HG02678 (cell line): ENCODE data around the gene ZCCHC17.
"Not testable (repeated sequence)": the region's sequence is repeated elsewhere in the genome, so short reads cannot be mapped to it uniquely, and the experiment has no call there.

ENCODE experiments used
- ATAC-seq: cut with Tn5 transposase; IDR thresholded peaks from one replicate; pipeline ENCODE4 v1.9.1; 2021; ENCODE audit warnings: mild to moderate bottlenecking, moderate library complexity; ENCODE audit not compliant: unreplicated experiment

The ZCCHC17 gene

GRCh38 chr1:31368611-31369107 lies 71.8 kb downstream of the ZCCHC17 start:
- no peak for ATAC-seq

- no peak for ATAC-seq
Observed at GRCh38 chr1:31370021-31370420, 73.2 kb downstream of the ZCCHC17 start.

DNA sequence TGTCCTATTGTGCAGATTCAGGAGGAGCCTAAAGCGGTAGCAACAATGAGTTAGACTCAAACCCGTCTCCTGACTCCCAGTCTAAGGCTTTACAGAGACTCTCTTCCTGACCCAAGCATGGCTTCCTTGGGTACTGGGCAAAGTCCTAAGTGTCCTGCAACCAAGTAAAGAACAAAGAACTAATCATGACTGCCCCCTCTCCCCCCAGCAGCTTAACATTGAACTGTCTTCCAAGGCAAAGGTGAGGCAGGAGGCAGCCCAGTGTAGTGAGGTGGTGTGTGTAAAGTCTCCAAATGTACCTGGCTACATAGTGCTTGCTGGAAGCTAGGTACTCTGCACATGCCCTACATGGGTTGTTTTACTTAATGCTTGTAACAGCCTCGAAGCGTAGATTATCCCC lies 73.7 kb downstream of the ZCCHC17 start:
- ATAC-seq: no peak

DNA sequence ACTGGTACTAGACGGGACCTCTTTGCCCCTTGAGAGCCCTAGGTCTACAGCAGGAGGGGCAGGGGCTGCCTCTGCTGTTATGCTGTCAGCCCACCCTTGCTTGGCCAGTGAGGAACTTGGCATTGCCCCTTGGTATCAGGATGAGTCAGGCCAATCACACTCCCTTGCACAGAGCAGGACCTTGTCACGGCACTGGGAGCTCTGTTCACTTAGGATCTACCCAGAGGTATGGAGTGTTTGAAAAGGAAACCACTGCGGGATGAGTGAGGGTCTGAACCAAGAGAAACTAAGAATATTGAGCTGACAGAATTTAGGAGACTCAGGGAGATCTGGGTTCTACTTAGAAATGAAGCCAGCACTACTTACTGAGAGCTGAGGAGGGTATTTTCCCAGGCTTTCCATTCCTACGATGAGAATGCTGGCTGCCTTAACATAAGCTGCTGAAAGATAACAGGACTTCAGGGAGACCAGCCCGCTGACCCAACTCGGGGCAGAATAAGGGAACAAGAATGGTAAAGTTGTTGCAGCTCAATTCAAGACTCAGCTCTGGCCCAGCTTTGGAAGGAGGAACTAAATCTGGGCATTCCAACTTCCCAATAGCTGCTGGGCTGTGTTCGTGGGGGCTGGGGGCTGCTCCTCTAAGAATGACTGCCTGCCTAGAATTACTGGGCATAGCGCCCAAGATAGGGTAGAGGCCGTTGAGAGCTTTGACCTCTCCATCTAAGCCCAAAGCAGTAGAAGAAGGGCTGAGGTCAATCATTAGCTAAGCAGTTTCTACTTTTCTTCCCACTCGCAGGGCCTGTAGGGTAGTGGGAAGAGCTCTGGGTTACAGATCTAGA lies 74.5 kb downstream of the ZCCHC17 start:
- ATAC-seq: no peak

DNA sequence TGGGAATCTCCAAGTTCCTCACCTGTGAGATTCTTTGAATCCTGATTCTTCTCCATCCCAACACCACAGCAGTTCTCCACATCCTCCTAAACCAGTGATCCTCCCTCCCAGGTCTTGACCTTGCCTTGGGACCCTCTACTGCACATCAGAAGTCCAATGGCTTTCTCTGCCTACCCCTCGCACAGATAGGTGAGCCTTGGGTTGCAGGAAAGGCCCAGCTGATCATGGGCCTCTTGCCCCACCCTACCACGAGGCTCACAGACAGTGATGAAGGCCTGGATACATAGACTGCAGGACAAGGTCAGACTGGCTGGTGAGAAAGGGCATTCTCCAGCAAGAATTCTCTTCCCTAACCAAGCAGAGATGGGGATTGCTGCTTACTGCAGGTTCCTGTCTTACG lies 75.2 kb downstream of the ZCCHC17 start:
- no peak for ATAC-seq

DNA sequence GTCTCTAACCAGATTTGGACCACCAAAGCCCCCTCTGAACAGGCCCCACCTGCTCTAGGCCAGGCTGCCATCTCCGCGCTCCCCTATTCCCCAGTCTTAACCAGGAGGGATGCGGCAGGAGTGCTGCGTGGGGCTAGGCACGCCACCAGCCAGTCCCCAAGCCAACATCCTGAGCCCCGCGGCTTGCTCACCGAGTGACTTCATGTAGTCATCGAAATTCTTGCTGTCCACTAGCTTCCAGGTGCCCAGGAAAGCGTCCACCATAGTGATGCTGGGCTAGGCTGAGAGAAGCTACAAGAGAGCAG lies 75.9 kb downstream of the ZCCHC17 start:
- no peak for ATAC-seq

DNA sequence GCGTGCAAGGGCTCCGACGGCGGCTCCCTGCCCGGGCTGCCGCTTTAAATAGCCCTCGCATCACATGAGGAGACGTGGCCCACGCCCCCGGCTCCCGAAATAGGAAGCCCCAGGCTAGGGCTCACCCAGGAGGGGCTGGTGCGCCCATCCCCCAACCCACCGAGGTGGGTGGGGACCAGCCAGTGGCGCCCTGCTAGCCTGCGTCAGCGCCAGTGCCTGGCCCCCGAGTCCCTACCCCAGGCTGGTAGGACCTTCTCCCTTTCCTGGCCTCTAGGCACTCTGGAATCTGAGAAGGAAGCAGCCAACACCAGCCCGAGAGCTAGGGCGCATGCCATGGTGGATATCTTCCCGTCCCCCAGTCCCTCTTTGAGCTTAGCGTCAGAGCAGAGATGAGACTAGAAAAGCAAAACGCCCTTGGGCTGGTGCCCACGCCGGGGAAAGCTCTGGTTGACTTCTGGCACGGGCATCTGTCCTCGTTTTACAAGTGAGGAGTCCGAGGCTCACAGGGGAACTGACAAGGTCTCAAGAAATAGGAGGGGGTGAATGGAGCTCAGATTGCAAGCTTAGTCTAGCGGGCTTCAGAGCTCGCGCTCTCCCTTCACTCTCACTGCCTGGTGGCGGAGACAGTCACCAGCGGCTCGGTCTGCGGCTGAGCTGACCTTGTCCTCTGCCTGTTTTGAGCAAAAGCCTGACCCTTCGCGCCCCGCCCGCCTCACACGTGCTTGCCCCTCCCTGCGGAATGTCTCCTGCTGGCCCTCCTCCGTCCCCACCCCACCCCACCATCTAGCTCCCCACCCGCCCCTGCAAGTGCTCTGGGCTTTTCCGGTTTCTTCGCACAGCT lies 76.4 kb downstream of the ZCCHC17 start, which contains the start of gene FABP3:
FABP3 (minus strand) TSS at position 21 of the 841 bp plus-strand sequence. CDS start 62 bp downstream, outside the sequence.
- ATAC-seq: no peak

DNA sequence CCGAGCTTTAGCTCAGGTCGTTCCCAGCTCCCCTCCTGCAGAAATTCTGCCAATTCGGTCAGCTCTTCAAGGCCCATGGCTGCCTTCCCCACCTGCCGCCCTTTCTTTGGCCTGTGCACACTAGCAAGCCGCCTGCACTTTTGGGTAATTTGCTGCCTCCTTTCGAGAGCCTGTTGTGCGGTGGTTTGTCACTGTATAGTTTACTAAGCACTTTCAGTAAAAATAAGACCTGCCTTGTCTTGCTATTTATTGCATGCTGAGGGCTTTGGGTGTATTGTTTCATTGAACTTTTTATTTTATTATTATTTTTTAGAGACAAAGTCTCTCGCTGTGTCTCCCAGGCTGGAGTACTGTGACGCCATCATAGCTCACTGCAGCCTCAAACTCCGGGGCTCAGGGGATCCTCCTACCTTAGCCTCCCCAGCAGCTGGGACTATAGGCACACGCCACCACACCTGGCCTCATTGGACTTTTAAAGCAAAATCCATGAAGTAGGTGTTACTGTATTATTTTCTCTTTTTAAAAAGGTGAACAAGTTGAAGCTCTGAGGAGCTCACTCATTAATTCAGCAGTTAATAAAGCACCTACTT lies 77.2 kb downstream of the ZCCHC17 start:
- no peak for ATAC-seq

- ATAC-seq: no peak
Observed at GRCh38 chr1:31374511-31375196, 77.8 kb downstream of the ZCCHC17 start.

DNA sequence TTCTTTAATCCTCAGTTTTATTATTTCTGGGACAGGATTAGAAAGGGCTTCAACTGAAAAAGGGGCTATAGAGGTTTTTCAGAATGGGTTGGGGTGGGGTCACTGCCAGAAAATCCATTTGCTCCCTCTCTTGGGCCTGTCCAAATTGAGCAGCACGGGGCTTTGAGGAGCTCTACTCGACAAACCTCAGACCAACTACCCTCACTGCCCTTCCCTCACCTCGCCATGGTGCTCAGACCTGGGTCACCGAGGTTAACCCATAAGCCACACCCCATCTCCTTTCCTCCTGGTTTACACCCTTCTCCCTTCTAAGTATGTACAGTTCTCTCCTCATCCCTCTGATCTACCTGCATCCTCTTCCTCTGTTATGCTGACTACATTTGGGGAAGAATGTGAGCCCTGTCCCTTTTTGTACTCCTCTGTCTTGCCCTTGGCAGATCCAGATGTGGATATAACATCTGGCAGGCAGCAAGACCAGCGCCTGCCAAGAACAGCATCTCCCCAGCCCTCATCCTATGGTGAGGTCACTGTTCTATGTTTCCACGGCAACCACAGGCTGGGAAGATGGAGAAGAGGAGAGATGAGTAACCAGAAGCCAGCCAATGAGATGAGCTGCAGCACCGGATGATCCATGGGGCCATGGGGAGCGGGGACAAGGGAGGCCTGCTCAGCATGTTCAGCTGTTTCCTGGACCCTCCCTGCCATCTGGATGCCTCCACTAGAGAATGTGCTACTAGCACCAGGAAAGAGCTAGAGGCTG lies 79.7 kb downstream of the ZCCHC17 start:
- ATAC-seq: no peak

GRCh38 chr1:31377364-31377863 lies 80.6 kb downstream of the ZCCHC17 start:
- no peak for ATAC-seq

DNA sequence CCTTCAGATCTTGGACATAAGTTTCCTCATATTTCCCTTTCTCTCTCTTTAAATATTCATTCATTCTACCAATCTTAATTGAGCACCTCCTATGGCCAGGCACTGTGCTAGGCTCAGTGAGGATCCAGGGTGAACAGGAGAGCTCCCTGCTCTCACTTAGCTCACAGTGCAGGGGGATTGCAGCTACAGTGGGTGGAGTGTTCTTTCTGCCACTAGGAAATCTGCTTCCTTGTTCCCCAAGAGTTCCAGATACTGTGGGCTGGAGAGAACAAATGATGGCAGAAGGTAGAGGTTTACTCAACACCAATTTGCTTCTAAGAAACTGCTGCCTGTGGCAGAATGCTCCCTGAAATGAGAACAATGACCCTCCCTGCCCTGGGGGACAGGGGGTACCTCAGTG lies 81.2 kb downstream of the ZCCHC17 start:
- no peak for ATAC-seq

GRCh38 chr1:31380181-31380580 lies 83.3 kb downstream of the ZCCHC17 start:
- ATAC-seq: no peak

DNA sequence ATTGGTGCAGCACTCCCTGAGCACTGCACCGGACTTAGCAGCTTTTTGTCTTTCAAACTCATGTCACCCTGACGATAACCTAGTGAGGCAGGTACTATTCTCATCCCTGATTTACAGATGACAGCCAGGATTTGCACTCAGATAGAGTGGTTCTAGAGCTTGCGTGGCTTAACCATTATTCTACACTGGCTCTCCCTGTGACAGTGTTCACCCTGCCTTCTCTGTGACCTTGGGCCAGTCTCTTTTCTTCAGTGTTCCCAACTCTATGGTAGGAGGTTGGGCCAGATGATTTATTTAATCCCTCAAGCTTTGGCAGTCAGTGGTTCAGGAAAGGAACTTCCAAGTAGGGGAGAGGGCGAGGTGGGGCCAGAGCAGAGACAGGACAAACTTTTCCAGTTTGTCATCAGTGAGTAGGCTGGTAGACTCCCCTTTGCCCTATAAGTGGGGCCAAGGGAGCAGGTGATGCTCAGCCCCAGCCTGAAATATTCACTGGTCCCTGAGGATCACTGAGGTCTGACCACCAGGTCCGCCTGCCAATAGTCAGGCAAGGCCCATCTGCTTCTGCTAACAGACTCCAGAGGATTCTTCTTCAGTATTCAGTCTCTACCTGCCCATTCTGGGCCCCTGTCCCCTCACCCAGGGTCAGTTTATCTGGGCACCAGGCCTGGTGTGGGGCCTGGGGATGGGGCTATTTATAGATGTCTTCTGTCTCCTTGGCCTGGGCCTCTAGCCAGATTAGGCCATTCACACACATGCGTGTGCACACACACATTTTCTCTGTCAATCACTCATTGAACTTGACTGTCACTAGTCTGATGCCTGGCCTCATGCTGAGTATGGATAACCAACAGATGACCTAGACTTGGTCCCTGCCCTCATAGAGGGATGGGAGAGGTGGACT lies 84.8 kb downstream of the ZCCHC17 start:
- no peak for ATAC-seq

GRCh38 chr1:31382379-31382989 lies 85.7 kb downstream of the ZCCHC17 start:
- ATAC-seq: no peak

DNA sequence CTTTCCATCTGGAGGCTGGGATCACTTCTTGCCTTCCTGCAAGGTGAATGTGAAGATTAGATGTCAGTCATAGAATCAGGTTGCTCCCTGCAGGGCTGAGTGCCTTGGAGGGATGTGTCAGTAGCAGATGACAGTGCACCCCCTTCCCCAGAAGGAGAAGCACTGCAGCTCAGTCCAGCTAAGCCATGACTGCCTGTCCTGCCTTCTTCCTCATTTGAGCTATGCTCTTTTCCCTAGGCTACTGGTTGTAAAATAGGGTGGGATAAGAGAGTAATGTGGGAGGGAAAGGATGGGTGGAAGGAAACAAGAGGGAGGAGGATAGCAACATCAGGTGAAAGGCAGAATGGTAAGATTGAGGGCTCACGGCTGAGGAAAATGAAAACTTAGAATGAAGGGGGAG lies 87.1 kb downstream of the ZCCHC17 start:
- ATAC-seq: no peak

- not testable (repeated sequence) for ATAC-seq
Observed at GRCh38 chr1:31386576-31387243, 89.9 kb downstream of the ZCCHC17 start.

DNA sequence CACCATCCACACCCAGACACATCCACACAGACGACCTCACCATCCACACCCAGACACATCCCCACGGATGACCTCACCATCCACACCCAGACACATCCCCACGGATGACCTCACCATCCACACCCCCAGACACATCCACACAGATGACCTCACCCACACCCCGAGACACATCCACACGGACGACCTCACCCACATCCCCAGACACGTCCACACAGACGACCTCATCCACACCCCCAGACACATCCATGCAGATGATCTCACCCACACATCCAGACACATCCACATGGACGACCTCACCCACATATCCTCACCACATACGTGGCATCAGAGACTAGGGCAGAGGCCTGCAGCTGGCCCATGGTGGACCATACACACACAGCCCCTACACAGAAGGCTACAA lies 90.8 kb downstream of the ZCCHC17 start:
- ATAC-seq: no peak
